Measurements from ENCODE around the gene KRT23.

The KRT23 gene

GRCh38 chr17:40940266-40940665 lies 2.8 kb upstream of the KRT23 start:
- no peaks in the 10 kb centered on the region for H3K79me2 ChIP-seq (ENCODE audit: insufficient read depth, low read length)
- H3K36me3 ChIP-seq (ENCODE audit: insufficient read depth, low read length), result no peaks in the 10 kb centered on the region
- no peaks in the 10 kb centered on the region for H3K27me3 ChIP-seq (ENCODE audit: insufficient read depth, low read length, poor library complexity, severe bottlenecking)
- H3K9ac ChIP-seq (ENCODE audit: low read depth, low read length, poor library complexity, severe bottlenecking), result no peak overlapping the region
- H3K9me2 ChIP-seq (replicated peaks; ENCODE audit: low read depth, low read length), result no peaks in the 10 kb centered on the region
- H3K9me3 ChIP-seq (ENCODE audit: insufficient read depth, low read depth, low read length), result no peaks in the 10 kb centered on the region
- H3F3A ChIP-seq (ENCODE audit: low read depth), result no peaks in the 10 kb centered on the region
- H3K4me2 ChIP-seq (ENCODE audit: low read depth, low read length, poor library complexity, severe bottlenecking), result no peak overlapping the region
- no peak overlapping the region for H3K4me3 ChIP-seq (ENCODE audit: low read length, poor library complexity, severe bottlenecking)
- no peaks in the 10 kb centered on the region for H4K20me1 ChIP-seq (ENCODE audit: insufficient read depth, low read length, poor library complexity, severe bottlenecking)
- H2AFZ ChIP-seq (ENCODE audit: low read length), result no peak overlapping the region
- TF ChIP-seq EZH2phosphoT487 (IDR thresholded peaks at IDR 0.05; ENCODE audit: borderline replicate concordance) (no peak), CTCF (conservative IDR thresholded peaks at IDR 0.05; ENCODE audit: low read length) (no peak)
- H3K4me1 ChIP-seq (ENCODE audit: insufficient read depth, low read length, poor library complexity, severe bottlenecking), result no peaks in the 10 kb centered on the region

GRCh38 chr17:40938981-40939380 lies 1.5 kb upstream of the KRT23 start:
- no peaks in the 10 kb centered on the region for H4K20me1 ChIP-seq (ENCODE audit: insufficient read depth, low read length, poor library complexity, severe bottlenecking)
- H3K9me2 ChIP-seq (replicated peaks; ENCODE audit: low read depth, low read length), result no peaks in the 10 kb centered on the region
- no peaks in the 10 kb centered on the region for H3K79me2 ChIP-seq (ENCODE audit: insufficient read depth, low read length)
- no peak overlapping the region for H3K4me3 ChIP-seq (ENCODE audit: low read length, poor library complexity, severe bottlenecking)
- TF ChIP-seq CTCF (conservative IDR thresholded peaks at IDR 0.05; ENCODE audit: low read length) (no peak), EZH2phosphoT487 (IDR thresholded peaks at IDR 0.05; ENCODE audit: borderline replicate concordance) (no peak)
- H3K27me3 ChIP-seq (ENCODE audit: insufficient read depth, low read length, poor library complexity, severe bottlenecking), result peaks cover 4% of the 10 kb centered on the region
- no peaks in the 10 kb centered on the region for H3F3A ChIP-seq (ENCODE audit: low read depth)
- H3K9ac ChIP-seq (ENCODE audit: low read depth, low read length, poor library complexity, severe bottlenecking), result no peak overlapping the region
- H2AFZ ChIP-seq (ENCODE audit: low read length), result no peak overlapping the region
- H3K9me3 ChIP-seq (ENCODE audit: insufficient read depth, low read depth, low read length), result no peaks in the 10 kb centered on the region
- H3K4me2 ChIP-seq (ENCODE audit: low read depth, low read length, poor library complexity, severe bottlenecking), result no peak overlapping the region
- H3K4me1 ChIP-seq (ENCODE audit: insufficient read depth, low read length, poor library complexity, severe bottlenecking), result no peaks in the 10 kb centered on the region
- no peaks in the 10 kb centered on the region for H3K36me3 ChIP-seq (ENCODE audit: insufficient read depth, low read length)

GRCh38 chr17:40936976-40937375 lies 470 bp downstream of the KRT23 start:
- Histone ChIP-seq H3K9me2 (replicated peaks; ENCODE audit: low read depth, low read length) (no peaks in the 10 kb centered on the region), H3K27me3 (ENCODE audit: insufficient read depth, low read length, poor library complexity, severe bottlenecking) (peaks cover 11% of the 10 kb centered on the region), H3K4me2 (ENCODE audit: low read depth, low read length, poor library complexity, severe bottlenecking) (no peak overlapping the region), H3K4me1 (ENCODE audit: insufficient read depth, low read length, poor library complexity, severe bottlenecking) (no peaks in the 10 kb centered on the region), H3F3A (ENCODE audit: low read depth) (no peaks in the 10 kb centered on the region), H3K79me2 (ENCODE audit: insufficient read depth, low read length) (no peaks in the 10 kb centered on the region), H3K9me3 (ENCODE audit: insufficient read depth, low read depth, low read length) (no peaks in the 10 kb centered on the region), H3K4me3 (ENCODE audit: low read length, poor library complexity, severe bottlenecking) (no peak overlapping the region), H3K9ac (ENCODE audit: low read depth, low read length, poor library complexity, severe bottlenecking) (no peak overlapping the region), H3K36me3 (ENCODE audit: insufficient read depth, low read length) (no peaks in the 10 kb centered on the region), H4K20me1 (ENCODE audit: insufficient read depth, low read length, poor library complexity, severe bottlenecking) (no peaks in the 10 kb centered on the region), H2AFZ (ENCODE audit: low read length) (no peak overlapping the region)
- TF ChIP-seq EZH2phosphoT487 (IDR thresholded peaks at IDR 0.05; ENCODE audit: borderline replicate concordance), result no peak
- no peak for TF ChIP-seq CTCF (conservative IDR thresholded peaks at IDR 0.05; ENCODE audit: low read length)
